HG02623 (cell line): Measurements from ENCODE around the gene CEP128.

ENCODE experiments used
- ATAC-seq: cut with Tn5 transposase; IDR thresholded peaks from one replicate; pipeline ENCODE4 v1.9.1; 2021; ENCODE audit warnings: moderate library complexity; ENCODE audit not compliant: unreplicated experiment

Gene CEP128

DNA sequence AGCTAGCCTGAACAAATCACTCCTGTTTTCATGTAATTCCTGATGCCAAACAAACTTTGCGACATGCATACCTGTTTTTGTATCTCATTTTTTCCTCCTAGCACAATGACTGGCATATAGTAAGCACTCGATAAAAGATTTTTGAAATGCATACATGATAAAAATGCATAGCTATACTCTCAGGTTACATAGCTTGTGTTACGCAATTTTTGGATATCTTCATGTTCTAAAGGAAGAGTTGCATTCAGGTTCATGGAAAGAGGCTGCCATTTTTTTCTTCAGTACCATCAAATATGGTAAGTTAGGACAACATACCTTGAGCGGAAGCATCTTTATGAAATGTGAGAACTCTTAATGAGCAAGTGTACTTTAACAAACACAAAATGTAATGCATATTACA is 445.4 kb downstream of the CEP128 start:
- no peak for ATAC-seq

DNA sequence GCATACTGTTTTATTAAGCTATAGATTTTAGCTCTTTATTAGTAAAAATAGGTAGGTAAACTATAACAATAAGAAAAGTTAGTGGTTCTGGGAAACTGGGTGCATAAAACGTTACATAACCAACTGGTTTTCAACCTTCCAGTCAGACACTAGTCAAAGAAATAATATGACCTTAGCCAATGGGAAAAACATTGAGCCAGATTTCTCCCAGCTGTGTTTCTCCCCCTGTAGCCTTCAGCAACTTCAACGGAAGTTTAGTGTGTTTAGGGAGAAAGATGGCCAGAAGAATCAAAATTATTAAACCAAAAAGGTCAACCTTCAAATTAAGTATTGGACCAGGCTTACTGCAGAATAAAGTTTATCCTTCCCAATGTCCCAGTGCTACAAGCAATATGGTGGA is 446.8 kb downstream of the CEP128 start:
- no peak for ATAC-seq

DNA sequence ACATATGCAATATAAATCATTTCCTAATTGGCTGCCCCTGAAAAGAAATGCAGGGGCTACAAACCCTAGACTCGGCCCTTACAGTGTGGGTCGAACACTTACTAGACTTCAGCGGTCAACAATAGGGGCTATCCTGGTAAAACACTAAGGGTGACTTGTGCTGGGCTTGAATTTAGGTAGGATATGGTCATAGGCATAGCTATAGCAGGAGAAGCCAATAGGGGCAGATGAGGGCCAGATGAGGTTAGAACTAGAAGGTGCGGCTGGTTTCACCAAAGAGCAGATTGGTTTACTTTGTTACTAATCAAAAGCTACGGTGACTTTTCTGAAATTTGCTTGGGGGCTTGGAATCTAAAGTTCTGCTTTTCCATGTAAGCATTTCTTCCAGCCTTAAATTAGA is 447.9 kb downstream of the CEP128 start:
- ATAC-seq = no peak

DNA sequence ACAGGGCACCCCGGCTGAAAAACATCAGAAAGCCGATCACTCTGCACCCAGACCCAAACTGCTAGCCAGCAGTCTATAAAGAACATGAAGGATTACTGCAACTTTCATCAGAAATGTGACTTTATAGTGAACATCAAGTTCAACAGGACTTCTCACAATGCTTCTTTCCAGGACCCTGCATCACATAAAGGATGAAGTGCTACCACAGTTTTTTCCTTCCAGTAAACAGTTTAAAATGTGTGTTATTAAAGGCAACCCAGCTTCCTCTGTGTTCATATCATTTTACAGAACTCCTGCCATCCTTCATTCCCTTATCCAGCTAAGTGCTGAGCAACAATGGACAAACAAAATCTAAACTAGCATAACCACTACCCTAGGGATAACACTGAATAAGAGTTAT is 449.9 kb downstream of the CEP128 start:
- no peak for ATAC-seq

DNA sequence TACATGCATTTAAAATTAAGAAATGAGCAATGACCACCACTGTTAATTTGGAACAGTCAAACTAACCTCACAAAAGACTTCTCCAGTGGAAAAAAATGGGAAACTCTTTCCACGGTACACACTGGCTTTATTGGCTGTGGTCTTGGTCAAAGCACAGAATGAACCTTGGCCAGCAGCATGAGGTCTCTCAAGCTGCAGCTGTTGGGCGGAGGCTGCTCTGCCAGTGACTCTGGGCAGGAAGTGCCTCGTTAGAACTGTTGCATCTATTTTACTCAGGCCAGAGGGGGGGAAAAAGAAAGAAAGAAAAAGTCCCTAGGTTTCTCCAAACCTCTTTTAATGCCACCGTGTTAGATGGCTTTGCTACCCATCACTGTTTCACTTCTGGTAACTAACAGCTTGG is 450.4 kb downstream of the CEP128 start:
- ATAC-seq = peak; percentile 86

DNA sequence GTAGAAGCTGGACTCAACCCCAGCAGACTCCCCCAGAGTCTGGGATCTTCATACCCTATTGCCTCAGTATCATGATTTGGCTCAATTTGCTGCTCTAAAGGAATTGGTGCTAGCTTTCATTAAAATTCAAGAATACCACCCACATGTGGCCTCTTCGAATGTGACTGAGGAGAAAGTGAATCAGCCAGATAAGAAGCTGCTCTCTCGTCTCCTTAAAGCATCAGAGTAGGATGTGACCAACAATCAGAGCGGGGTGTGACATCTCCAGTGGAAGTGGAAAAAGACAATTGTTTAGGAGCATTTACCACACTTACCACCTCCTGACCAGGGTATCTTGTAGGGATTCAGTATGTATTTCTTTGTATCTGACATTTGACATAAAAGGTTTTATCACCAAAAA is 452.0 kb downstream of the CEP128 start:
- ATAC-seq = no peak

DNA sequence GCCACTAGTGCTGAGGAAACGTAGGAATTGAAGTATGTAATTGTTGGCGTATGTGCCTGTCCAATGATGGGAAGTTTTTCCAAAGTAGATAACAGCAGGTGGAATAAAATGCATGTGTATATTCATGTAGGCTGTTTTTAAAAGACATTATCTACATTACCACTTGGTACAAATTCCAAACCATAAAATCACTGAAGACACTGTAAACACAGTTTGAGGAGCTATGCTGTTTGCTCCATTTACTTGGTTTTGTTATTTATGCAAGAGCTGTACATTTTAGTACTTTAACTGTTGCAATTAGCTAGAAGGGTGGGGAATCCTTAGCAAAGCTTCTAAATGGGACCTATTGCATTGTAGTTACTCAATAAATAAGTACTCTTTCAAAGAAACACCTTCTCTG is 455.8 kb downstream of the CEP128 start:
- no peak for ATAC-seq

DNA sequence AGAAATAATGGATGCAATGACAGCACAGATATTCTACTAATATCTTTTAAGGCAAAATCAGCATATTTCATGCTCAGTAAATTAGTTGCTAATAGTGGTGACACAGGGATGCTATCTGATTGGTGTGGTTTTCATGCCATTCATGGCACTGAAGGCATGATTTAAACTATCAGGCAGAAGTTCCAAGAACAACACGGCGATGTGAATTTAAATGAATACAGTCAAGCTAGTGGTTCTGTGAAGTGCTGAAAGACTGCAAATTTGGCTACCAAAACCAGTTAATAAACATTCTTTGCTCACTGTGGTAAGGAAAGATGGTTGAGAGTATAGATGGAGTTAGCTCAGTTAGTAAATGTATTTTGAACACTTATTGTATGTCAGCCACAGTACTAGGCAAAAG is 458.2 kb downstream of the CEP128 start:
- ATAC-seq = no peak

DNA sequence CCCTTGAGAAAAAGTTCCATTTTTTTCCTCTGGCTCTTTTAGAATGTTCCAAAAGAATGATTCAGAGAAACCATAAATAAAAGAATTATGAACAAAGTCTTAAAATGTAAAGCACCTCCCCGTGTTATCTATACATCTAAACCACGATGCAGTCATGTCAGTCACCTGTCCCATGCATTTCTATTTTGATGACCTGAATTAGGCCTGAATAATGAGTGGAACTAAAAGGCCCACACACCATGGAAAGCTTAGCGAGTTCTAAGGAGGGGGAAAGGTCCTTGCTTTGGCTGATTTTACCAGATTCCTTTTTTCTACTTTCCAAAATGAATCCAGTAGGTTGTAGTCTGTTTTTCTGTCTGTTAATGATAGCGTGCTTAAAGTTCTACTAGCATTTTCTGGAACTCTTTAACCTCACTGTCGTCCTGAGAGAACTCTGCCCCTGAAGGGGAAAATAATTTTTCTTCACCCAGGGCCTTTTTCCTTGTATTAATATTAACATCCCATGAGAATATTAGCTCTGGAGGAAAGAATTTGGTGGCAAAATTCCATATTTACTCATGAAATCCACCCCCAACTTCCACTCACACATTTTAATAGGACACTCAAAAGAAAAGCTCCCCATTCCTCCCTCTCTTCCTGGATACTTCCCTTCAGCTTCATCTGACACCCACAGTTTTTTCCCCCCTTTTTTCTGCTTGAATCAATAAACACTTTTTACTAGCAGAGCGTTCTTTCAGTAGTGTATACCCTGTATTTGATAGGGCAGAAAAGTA is 464.0 kb downstream of the CEP128 start:
- no peak for ATAC-seq

DNA sequence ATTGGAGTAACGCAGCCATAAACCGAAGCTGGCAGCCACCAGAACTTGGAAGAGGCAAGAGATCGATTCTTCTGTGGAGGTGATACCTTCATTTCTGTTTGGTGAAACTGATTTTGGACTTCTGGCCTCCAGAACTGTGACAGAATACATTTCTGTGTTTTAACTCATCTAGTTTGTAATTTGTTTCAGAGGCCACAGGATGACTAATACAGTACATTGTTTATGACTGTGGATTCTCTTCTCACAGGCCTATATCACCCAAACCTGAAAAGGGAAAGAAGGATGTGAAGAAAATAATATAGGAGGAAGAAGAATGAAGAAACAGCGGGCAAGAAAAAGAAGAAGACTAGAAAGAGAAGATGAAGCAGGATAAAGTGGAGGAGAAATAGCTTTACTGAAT is 466.5 kb downstream of the CEP128 start:
- no peak for ATAC-seq

DNA sequence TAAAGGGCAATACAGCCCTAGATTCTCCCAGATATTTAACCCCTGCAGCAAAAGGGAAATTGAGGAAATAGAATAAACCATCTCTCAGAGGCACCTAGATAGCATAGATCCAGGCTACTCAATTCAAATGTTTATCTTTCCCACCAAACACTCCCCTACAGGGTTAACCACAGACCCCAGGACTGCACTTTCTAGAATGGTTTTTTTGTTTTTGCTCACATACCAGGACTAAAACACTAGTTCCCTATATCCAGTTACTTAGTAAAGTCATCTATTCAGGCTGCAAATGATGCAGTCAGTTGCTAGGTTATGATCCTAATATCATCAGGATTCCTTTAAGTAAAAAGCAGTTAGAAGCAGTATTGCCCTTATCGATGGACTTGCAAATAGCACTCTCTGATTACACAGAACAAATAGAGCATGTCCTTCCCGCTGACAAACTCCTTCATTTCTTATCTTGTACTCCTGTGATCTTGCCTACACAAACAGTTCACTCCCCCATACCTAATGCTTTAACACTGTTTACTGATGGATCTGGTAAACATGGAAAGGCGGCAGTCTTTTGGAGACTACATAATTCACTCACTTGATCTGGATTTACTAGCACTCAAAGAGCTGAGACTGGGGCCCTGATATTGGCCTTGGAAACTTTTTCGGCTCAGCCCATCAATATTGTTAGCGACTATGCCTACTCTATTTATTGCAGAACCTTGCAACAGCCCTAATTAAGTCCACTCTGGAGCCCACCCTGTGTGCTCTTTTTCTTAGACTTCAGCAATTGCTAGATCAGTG is 473.0 kb downstream of the CEP128 start:
- ATAC-seq = no peak

DNA sequence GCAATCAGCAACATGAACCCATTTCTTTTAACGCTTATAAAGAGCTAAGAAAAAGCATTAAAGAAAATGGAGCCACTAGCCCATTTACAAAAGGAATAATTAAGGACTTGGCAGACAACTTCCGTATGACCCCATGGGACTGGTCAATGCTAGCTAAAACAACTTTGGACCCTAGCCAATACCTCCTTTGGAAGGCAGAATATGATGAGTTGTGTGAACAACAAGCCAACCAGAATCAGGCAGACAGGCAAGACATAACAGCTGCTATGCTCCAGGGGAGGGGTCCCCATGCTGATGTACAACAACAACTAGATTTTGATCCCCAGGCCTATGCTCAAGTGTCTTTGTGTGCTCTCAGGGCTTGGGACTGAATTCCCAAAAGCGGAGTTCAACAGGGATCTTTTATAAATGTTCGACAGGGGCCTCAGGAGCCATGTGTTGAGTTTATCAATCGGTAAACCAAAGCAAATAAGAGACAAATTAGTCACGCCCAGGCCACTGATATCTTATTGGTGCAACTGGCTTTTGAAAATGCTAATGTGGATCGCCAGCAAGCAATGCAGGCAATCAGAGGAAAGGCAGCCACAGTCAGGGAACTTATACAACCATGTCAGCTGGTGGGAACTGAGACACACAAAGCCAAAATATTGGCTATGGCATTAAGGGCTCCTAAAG is 475.9 kb downstream of the CEP128 start:
- ATAC-seq = no peak

DNA sequence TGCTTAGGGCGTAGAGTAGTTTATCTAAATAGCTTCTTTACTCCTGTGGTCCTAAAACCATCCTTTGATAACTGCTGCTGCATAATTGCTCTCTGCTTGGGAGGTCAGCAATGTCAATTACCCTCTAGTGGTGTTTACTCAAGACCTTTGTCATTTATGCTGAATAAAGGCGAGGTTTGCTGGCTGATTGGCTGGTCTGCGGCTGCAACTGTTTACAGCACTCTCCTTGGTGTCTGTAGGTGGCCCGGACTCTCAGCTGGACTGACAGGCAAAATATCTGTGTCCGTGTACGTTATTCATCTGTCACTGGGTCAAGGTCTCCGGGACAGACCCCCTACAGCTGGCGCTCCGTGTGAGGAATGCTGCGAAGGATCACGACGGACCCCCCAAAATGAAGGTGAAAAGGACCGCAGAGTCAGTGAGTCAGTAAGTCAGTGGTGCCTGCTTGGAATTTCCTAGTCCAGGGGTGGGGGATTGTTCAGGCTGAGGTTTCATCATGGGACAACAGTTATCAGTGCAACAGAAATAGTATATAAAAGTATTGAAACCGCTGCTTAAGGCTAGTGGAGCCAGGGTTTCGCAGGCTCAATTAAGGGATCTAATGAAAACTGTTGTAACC is 476.9 kb downstream of the CEP128 start:
- no peak for ATAC-seq

DNA sequence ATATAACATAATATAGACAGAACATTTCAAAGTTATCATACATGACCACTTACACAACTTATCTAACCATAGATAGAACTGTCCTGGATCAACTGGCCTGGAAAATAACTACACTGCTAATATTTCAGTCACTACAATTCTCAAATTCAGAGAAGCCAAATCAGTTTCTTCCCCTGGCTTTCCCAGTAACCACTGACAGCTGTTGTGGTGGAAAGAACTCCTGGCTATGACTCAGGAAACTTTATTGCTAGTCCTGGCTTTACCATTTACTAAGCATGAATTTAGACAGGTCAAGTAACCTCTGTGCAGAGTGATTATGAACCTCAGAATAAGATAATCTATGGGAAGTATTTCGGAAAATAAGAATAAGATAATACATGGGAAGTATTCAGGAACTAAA is 485.3 kb downstream of the CEP128 start:
- ATAC-seq = no peak

DNA sequence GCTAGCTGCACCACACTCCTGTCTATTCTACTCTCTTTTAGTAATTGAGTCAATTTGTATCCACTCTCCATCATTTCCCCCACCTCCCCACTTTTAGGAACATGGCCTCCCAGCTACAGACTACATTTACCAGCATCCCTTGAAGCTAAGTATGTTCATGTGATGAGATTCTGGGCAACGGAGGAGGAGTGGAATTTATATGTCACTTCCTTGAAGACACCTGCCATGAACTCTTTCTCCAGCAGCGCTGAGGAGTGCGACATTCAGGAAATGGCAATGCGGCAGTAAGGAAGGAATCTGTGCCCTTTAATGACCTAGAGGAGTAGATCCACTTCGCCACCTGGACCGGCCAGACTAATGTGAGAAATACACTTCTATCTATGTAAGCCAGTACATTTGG is 486.5 kb downstream of the CEP128 start:
- no peak for ATAC-seq

DNA sequence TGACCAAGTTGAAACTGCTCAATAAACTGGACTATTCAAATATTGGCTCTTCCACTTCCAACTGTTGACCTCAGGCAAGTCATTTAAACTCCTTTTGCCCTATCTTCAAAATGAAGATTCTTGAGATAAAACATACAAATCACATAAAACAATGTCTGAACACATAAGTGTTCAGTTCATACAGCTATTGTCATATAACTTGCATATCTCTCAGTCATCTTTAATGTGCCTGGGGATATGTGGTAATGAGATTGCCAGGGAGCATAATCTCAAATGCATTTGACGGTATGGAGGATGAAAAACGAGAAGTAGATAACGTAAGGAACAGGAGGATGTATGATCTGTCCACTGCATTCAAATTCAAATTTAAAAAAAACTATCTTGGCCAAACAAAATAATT is 493.3 kb downstream of the CEP128 start:
- no peak for ATAC-seq

DNA sequence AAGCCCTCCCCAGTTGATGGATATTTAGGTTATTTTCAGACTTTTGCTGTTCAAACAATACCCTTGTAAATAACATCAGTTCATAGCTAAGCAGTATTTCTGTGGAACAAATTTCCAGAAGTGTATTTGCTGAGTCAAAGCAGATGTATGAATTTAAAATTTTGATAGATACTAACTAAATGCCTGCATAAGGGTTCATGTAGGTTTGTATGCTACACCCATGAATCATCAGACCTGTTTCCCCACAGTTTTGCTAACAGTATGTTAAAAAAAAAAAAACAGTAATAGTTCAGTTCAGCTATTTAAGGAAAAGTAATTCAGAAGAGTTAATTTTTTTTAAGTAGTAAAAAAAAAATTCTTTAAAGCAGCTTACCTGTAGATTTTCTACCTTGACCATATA is 494.1 kb downstream of the CEP128 start:
- no peak for ATAC-seq
